HFF-Myc (cell line): Measurements from ENCODE around the gene HOXA1.

ENCODE experiments used
- DNase-seq: peaks from one replicate; pipeline ENCODE4 v3.0.0-alpha.2; 2011; ENCODE audit warnings: low read depth; ENCODE audit errors: extremely low read depth
- H3K4me3 ChIP-seq: replicated peaks from 2 replicates; pipeline ENCODE4 v1.5.1; 2011; ENCODE audit warnings: low read depth, mild to moderate bottlenecking, control low read depth, low read length
- TF ChIP-seq, protein P1 (sequence below): IDR thresholded peaks from 2 replicates; pipeline ENCODE4 v1.5.1; 2012; ENCODE audit warnings: mild to moderate bottlenecking, low read depth, low read length, control low read depth; ENCODE audit errors: missing control alignments

The HOXA1 gene

GRCh38 chr7:27094304-27095049 lies 1.3 kb downstream of the HOXA1 start:
- H3K4me3 ChIP-seq: no peak overlapping the region
- no peak for DNase-seq
- TF ChIP-seq, protein P1, sequence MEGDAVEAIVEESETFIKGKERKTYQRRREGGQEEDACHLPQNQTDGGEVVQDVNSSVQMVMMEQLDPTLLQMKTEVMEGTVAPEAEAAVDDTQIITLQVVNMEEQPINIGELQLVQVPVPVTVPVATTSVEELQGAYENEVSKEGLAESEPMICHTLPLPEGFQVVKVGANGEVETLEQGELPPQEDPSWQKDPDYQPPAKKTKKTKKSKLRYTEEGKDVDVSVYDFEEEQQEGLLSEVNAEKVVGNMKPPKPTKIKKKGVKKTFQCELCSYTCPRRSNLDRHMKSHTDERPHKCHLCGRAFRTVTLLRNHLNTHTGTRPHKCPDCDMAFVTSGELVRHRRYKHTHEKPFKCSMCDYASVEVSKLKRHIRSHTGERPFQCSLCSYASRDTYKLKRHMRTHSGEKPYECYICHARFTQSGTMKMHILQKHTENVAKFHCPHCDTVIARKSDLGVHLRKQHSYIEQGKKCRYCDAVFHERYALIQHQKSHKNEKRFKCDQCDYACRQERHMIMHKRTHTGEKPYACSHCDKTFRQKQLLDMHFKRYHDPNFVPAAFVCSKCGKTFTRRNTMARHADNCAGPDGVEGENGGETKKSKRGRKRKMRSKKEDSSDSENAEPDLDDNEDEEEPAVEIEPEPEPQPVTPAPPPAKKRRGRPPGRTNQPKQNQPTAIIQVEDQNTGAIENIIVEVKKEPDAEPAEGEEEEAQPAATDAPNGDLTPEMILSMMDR: no peak

DNA sequence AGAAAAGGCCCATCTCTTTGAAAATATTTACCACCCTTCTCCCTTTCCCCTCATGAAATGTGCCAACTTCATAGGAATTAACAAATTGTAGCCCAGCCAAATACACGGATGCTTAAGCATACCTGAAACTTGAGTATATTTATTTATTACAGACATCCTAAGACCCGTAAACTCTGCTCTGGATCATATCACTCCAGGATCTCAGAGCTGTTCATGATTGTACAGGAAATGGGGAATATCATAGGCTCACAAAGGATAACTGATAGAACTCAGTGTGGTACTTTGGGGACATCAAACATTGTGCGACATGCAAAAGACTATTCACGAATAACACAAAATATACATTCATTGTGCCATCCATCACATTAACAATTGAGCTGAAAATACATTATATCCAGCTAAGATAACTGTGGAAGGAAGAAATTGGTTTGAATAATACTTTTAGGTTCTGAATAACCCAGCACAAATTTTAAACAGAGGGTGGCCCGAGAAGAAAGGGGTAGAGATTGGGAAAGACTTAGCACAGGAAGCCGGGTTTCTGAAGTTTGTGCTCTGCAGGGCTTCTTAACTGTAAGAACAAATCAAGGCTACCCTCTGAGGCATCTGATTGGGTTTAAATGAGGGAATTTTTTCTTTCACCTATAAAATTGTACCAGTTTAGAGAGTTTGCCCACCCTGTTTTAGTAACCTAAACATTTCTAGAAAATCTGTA lies 2.5 kb downstream of the HOXA1 start:
- no peak overlapping the region for H3K4me3 ChIP-seq
- DNase-seq: no peak
- TF ChIP-seq, protein P1: no peak

GRCh38 chr7:27092819-27093110 lies 3.0 kb downstream of the HOXA1 start:
- H3K4me3 ChIP-seq: no peak overlapping the region
- TF ChIP-seq, protein P1: no peak
- no peak for DNase-seq

DNA sequence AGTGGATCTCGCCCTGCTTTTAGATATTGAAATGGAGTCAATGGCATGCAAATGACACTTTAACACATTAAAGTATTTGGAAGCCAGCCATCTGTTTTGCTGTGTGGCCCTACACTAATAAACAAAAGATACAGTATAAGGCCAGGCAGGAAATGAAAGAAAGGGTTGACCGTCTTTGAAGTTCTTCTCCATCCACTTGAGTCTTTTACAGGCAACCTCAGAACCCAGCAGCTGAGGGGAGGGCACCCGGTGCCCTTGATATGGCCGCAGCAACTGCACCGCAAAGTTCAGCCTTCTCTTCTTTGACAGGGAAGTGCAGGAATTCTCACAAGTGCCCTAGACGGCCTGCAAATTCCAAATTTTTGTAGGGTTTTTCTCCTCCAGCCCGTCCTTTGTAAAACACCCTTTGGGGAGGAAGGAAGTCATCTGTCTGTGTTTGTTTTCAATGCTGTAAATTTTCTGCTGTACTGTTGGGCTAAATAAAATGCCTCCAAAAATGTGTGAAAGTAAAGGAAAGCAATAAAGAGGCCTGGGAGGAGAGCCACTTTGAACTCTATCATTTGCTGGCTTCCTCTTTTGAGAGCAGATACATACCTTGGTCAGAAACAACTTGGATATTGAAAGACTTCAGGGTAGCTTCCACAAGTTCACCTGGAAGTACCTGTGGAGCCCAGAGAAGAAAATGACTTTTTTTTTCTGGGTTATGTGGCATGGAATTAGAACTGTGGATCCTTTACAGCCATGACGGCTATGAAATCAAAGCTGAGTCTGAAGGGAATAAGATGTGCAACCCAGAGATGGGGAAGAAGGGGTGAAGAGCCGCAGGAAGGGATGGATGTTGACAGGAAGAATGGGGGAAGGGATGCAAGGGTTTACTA lies 3.6 kb downstream of the HOXA1 start:
- H3K4me3 ChIP-seq: no peak overlapping the region
- no peak for DNase-seq
- TF ChIP-seq, protein P1: no peak

GRCh38 chr7:27091105-27091504 lies 4.7 kb downstream of the HOXA1 start:
- TF ChIP-seq, protein P1: no peak
- H3K4me3 ChIP-seq: no peak overlapping the region
- DNase-seq: no peak

- no peak overlapping the region for H3K4me3 ChIP-seq
- no peak for DNase-seq
- TF ChIP-seq, protein P1: no peak
Measured at GRCh38 chr7:27088002-27088922, 7.5 kb downstream of the HOXA1 start.
